ENCODE measurements around the gene CYTH4. TPM values are rescaled to one million over a fixed set of nuclear protein-coding genes. Genes with fewer than 3 reads are reported as not detected.
A peak's percentile ranks its signal among the peaks of the same experiment; 100 is the strongest.

CYTH4 gene
- total RNA-seq, 1 experiment from 2014 or later = 0.15 TPM

DNA sequence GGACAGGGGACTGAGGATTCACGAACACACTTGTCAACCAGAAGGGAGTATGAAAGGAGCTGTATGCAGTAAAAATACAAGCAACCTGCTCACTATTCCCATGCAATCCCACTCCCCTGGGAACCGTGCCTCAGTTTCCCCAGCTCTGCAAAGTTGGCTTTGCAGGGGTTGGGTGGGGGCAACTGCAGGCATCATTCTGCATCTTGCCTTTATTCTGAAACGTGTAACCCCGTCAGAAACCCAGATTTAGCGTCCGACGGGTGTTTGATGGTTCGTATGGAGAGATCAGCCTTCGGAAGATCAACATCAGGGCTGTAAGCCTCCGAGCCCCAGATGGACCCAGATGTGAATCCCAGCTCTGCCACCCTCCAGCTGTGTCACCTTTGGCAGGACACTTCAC, 3.6 kb downstream of the CYTH4 start:
- Mint-ChIP-seq H3K4me1 (peaks cover 20% of the 10 kb centered on the region), H3K4me3 (no peak overlapping the region), H3K27ac (no peak overlapping the region), H3K9me3 (peaks cover 5% of the 10 kb centered on the region), H3K36me3 (no peaks in the 10 kb centered on the region), H3K27me3 (ENCODE audit: low read depth) (no peaks in the 10 kb centered on the region; the same call in 1 of the 2 replicates)
- ATAC-seq (no peak), DNase-seq (ENCODE audit: low spot score) (no peak)
- ChIA-PET CTCF (interaction anchor here (0.9 kb wide), 1 partner anchor 18 kb away, joined by 5 read pairs; no protein-coding TSS in a partner anchor), POLR2A (no interaction called here)
- no peak for TF ChIP-seq ELF4 (CRISPR knock-in tag; IDR thresholded peaks at IDR 0.05; ENCODE audit: low read depth)

DNA sequence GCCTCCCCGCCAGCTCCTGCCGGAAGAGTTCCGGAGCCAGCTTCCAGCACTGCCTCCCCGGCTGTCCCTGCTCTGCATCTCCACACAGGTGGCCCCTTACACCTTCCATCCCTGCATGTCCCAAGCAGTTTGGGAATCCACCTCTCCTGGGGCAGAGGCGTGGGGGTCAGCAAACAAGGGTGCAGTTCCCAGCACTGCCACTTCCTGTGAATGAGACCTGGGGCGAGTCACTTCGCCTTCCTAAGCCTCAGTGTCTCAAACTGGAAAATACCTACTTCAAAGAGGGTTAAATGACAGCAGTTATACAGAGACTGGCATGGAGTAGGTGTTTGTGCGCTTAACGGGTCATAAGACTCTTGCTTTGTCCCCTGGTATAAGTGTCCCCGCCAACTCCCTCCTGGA, 5.2 kb downstream of the CYTH4 start:
- H3K4me1 Mint-ChIP-seq = peaks cover 19% of the 10 kb centered on the region
- ChIA-PET CTCF (interaction anchor here (1.0 kb wide), 2 partner anchors 20 to 185 kb away, joined by 4 read pairs; no protein-coding TSS in a partner anchor), POLR2A (no interaction called here)
- no peaks in the 10 kb centered on the region for H3K27me3 Mint-ChIP-seq (ENCODE audit: low read depth)
- no peak overlapping the region for H3K27ac Mint-ChIP-seq
- ATAC-seq = peak; percentile 28; the same call in 1 of the 2 replicates
- no peak for DNase-seq (ENCODE audit: low spot score)
- no peak for TF ChIP-seq NFE2L1 (CRISPR knock-in tag; IDR thresholded peaks at IDR 0.05)
- TF ChIP-seq TEAD1 (CRISPR knock-in tag; IDR thresholded peaks at IDR 0.05) = no peak
- TF ChIP-seq MXD4 (CRISPR knock-in tag; IDR thresholded peaks at IDR 0.05; ENCODE audit: borderline replicate concordance) = no peak
- TF ChIP-seq, protein P1, sequence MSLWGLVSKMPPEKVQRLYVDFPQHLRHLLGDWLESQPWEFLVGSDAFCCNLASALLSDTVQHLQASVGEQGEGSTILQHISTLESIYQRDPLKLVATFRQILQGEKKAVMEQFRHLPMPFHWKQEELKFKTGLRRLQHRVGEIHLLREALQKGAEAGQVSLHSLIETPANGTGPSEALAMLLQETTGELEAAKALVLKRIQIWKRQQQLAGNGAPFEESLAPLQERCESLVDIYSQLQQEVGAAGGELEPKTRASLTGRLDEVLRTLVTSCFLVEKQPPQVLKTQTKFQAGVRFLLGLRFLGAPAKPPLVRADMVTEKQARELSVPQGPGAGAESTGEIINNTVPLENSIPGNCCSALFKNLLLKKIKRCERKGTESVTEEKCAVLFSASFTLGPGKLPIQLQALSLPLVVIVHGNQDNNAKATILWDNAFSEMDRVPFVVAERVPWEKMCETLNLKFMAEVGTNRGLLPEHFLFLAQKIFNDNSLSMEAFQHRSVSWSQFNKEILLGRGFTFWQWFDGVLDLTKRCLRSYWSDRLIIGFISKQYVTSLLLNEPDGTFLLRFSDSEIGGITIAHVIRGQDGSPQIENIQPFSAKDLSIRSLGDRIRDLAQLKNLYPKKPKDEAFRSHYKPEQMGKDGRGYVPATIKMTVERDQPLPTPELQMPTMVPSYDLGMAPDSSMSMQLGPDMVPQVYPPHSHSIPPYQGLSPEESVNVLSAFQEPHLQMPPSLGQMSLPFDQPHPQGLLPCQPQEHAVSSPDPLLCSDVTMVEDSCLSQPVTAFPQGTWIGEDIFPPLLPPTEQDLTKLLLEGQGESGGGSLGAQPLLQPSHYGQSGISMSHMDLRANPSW (CRISPR knock-in tag; conservative IDR thresholded peaks at IDR 0.05; ENCODE audit: low read depth) = no peak
- TF ChIP-seq ZNF281 (CRISPR knock-in tag; IDR thresholded peaks at IDR 0.05) = no peak
- TF ChIP-seq NR3C1 (CRISPR knock-in tag; conservative IDR thresholded peaks at IDR 0.05; ENCODE audit: low read depth) = no peak
- TF ChIP-seq, protein P2, sequence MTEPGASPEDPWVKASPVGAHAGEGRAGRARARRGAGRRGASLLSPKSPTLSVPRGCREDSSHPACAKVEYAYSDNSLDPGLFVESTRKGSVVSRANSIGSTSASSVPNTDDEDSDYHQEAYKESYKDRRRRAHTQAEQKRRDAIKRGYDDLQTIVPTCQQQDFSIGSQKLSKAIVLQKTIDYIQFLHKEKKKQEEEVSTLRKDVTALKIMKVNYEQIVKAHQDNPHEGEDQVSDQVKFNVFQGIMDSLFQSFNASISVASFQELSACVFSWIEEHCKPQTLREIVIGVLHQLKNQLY (CRISPR knock-in tag; IDR thresholded peaks at IDR 0.05) = no peak
- TF ChIP-seq ZNF317 (CRISPR knock-in tag; IDR thresholded peaks at IDR 0.05; ENCODE audit: borderline replicate concordance, low read depth) = no peak
- no peak for TF ChIP-seq ZBTB21 (CRISPR knock-in tag; IDR thresholded peaks at IDR 0.05; ENCODE audit: borderline replicate concordance)
- no peak for TF ChIP-seq ZNF671 (CRISPR knock-in tag; IDR thresholded peaks at IDR 0.05)
- no peak for TF ChIP-seq ZNF423 (CRISPR knock-in tag; IDR thresholded peaks at IDR 0.05)
- H3K9me3 Mint-ChIP-seq = peaks cover 13% of the 10 kb centered on the region
- H3K4me3 Mint-ChIP-seq = no peak overlapping the region
- H3K36me3 Mint-ChIP-seq = no peaks in the 10 kb centered on the region

DNA sequence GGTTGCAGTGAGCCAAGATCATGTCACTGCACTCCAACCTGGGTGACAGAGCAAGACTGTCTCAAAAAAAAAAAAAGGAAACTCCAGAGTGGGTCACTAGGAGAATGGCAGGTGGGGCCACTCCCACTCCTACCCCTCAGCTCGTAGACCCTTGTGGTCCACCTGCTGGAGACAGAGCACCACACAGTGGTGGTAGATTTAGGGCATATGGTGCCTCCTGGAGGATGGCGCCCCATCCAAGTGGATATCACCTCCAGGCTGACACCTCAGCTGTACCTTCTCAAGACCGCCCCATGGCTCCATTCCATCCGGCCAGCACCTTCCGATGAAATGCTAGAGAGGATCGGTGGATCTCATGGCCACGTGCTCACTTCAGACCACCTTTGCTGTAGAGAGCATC, 6.2 kb downstream of the CYTH4 start:
- Mint-ChIP-seq H3K4me1 (peaks cover 14% of the 10 kb centered on the region), H3K27ac (no peak overlapping the region), H3K4me3 (no peak overlapping the region), H3K36me3 (no peaks in the 10 kb centered on the region), H3K9me3 (peaks cover 13% of the 10 kb centered on the region), H3K27me3 (ENCODE audit: low read depth) (no peaks in the 10 kb centered on the region)
- DNase-seq (ENCODE audit: low spot score) (no peak), ATAC-seq (no peak)
- CTCF ChIA-PET = interaction anchor here (1.0 to 1.8 kb wide), 3 partner anchors 21 to 89 kb away, joined by 4 to 5 read pairs (median 4); no protein-coding TSS in a partner anchor
- POLR2A ChIA-PET = no interaction called here
- no peak for TF ChIP-seq ZNF423 (CRISPR knock-in tag; IDR thresholded peaks at IDR 0.05)
- TF ChIP-seq, protein P3, sequence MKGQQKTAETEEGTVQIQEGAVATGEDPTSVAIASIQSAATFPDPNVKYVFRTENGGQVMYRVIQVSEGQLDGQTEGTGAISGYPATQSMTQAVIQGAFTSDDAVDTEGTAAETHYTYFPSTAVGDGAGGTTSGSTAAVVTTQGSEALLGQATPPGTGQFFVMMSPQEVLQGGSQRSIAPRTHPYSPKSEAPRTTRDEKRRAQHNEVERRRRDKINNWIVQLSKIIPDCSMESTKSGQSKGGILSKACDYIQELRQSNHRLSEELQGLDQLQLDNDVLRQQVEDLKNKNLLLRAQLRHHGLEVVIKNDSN (CRISPR knock-in tag; IDR thresholded peaks at IDR 0.05) = no peak
- no peak for TF ChIP-seq PRRX2 (CRISPR knock-in tag; IDR thresholded peaks at IDR 0.05)
- TF ChIP-seq GTF2I (CRISPR knock-in tag; conservative IDR thresholded peaks at IDR 0.05) = no peak
- no peak for TF ChIP-seq GRHL2 (CRISPR knock-in tag; IDR thresholded peaks at IDR 0.05; ENCODE audit: insufficient replicate concordance, severe bottlenecking)
- no peak for TF ChIP-seq PREB (CRISPR knock-in tag; IDR thresholded peaks at IDR 0.05; ENCODE audit: borderline replicate concordance)
- TF ChIP-seq JAZF1 (CRISPR knock-in tag; IDR thresholded peaks at IDR 0.05) = no peak
- TF ChIP-seq, protein P4, sequence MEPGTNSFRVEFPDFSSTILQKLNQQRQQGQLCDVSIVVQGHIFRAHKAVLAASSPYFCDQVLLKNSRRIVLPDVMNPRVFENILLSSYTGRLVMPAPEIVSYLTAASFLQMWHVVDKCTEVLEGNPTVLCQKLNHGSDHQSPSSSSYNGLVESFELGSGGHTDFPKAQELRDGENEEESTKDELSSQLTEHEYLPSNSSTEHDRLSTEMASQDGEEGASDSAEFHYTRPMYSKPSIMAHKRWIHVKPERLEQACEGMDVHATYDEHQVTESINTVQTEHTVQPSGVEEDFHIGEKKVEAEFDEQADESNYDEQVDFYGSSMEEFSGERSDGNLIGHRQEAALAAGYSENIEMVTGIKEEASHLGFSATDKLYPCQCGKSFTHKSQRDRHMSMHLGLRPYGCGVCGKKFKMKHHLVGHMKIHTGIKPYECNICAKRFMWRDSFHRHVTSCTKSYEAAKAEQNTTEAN (CRISPR knock-in tag; IDR thresholded peaks at IDR 0.05) = no peak
